ENCODE measurements around the gene CEP162. TPM values are rescaled to one million over a fixed set of nuclear protein-coding genes. Genes with fewer than 3 reads are reported as not detected.
A peak's percentile ranks its signal among the peaks of the same experiment; 100 is the strongest.

CEP162 gene
- total and polyA plus RNA-seq, 2 donors from 2014 or later: 4.6 to 14.6 TPM

DNA sequence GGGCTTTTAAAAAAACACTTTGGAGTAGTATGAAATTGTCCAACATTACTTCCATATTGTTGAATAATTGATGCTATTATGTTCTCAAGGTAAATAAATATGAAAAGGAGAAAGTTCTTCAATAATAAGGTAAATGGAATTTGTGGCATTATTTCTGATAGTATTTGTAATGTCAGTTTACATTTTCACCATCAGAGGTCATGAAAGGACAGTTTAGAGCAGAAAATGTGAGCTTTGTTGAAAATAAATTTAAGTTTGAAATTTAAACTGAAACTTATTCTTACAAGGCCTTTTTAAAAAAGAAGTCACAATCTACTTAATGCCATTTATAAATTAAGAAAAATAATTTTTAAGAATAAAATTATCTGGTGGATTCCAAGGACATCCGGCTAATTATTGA lies 15.8 kb upstream of the CEP162 start:
- no peaks in the 10 kb centered on the region for H3K4me1 ChIP-seq (ENCODE audit: control insufficient read depth in 2 of 3, insufficient read depth in 2 of 3, low read depth in 1 of 3, low read length in 3 of 3)
- no peak overlapping the region for H3K9ac ChIP-seq (ENCODE audit: low read length in 3 of 3)
- no peaks in the 10 kb centered on the region for H3K9me3 ChIP-seq (ENCODE audit: control insufficient read depth in 2 of 3, insufficient read depth in 1 of 3, low read length in 3 of 3)
- H3K27me3 ChIP-seq (ENCODE audit: control insufficient read depth, insufficient read depth, low read length): no peaks in the 10 kb centered on the region
- H3K27ac ChIP-seq (ENCODE audit: low read depth in 2 of 2, low read length in 2 of 2): no peak overlapping the region
- no peak for FAIRE-seq
- intact Hi-C loops (cut with DNase I): no loop called here
- DNase-seq: peak in 1 of 5 donors; percentile 7
- no peak for TF ChIP-seq CTCF (IDR thresholded peaks at IDR 0.05; ENCODE audit: borderline replicate concordance, extremely low read depth, insufficient read depth)
- H3K36me3 ChIP-seq (ENCODE audit: control insufficient read depth in 2 of 3, insufficient read depth in 3 of 3, low read length in 3 of 3): no peaks in the 10 kb centered on the region
- no peak overlapping the region for H3K4me3 ChIP-seq (ENCODE audit: low read length in 3 of 3)

- H3K9me3 ChIP-seq (ENCODE audit: control insufficient read depth in 2 of 3, insufficient read depth in 1 of 3, low read length in 3 of 3): no peaks in the 10 kb centered on the region
- no peak for DNase-seq
- no peak overlapping the region for H3K27ac ChIP-seq (ENCODE audit: low read depth in 2 of 2, low read length in 2 of 2)
- no peaks in the 10 kb centered on the region for H3K36me3 ChIP-seq (ENCODE audit: control insufficient read depth in 2 of 3, insufficient read depth in 3 of 3, low read length in 3 of 3)
- no peak overlapping the region for H3K9ac ChIP-seq (ENCODE audit: low read length in 3 of 3)
- intact Hi-C loops (cut with DNase I): no loop called here
- FAIRE-seq: no peak
- H3K27me3 ChIP-seq (ENCODE audit: control insufficient read depth, insufficient read depth, low read length): no peaks in the 10 kb centered on the region
- H3K4me3 ChIP-seq (ENCODE audit: low read length in 3 of 3): no peak overlapping the region
- no peaks in the 10 kb centered on the region for H3K4me1 ChIP-seq (ENCODE audit: control insufficient read depth in 2 of 3, insufficient read depth in 2 of 3, low read depth in 1 of 3, low read length in 3 of 3)
- TF ChIP-seq CTCF (IDR thresholded peaks at IDR 0.05; ENCODE audit: borderline replicate concordance, extremely low read depth, insufficient read depth): no peak
Observed at GRCh38 chr6:84242265-84242664, 14.8 kb upstream of the CEP162 start.

GRCh38 chr6:84228198-84228543 lies 728 bp upstream of the CEP162 start:
- intact Hi-C loops (cut with DNase I): loop anchor here (10.0 kb wide), 2 partner anchors 343 to 613 kb away; no protein-coding TSS in a partner anchor
- no peak for TF ChIP-seq CTCF (IDR thresholded peaks at IDR 0.05; ENCODE audit: borderline replicate concordance, extremely low read depth, insufficient read depth)
- peaks cover 0 to 2% (median 0%) of the 10 kb centered on the region in 3 donors for H3K4me1 ChIP-seq (ENCODE audit: control insufficient read depth in 2 of 3, insufficient read depth in 2 of 3, low read depth in 1 of 3, low read length in 3 of 3)
- no peak for DNase-seq
- H3K36me3 ChIP-seq (ENCODE audit: control insufficient read depth in 2 of 3, insufficient read depth in 3 of 3, low read length in 3 of 3): no peaks in the 10 kb centered on the region
- no peaks in the 10 kb centered on the region for H3K9me3 ChIP-seq (ENCODE audit: control insufficient read depth in 2 of 3, insufficient read depth in 1 of 3, low read length in 3 of 3)
- peak overlapping the region in 1 of 3 donors; percentile 95 for H3K9ac ChIP-seq (ENCODE audit: low read length in 3 of 3)
- no peak overlapping the region for H3K27ac ChIP-seq (ENCODE audit: low read depth in 2 of 2, low read length in 2 of 2)
- no peaks in the 10 kb centered on the region for H3K27me3 ChIP-seq (ENCODE audit: control insufficient read depth, insufficient read depth, low read length)
- no peak for FAIRE-seq
- H3K4me3 ChIP-seq (ENCODE audit: low read length in 3 of 3): peak overlapping the region; percentile 90 to 100 (median 94)

DNA sequence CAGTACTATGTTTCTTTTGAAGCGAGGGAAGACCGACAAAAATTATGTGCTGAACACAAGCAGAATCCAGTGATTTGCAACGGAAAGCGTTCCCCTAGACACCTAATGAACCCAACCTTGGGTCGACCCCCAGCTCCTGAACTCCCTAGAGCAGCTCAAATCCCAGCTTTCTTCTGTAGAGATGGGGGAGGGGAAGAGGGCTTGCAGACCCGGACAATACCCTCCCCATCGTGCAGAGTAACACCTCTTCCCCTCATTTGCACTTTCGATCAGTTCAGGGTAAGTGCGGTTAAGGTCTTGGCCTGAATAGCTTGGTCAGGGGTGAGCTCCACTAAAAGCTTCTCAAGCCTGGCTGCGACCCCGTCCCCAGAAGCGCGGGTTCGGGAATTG lies 404 bp downstream of the CEP162 start:
- peak overlapping the region; percentile 90 to 100 (median 94) for H3K4me3 ChIP-seq (ENCODE audit: low read length in 3 of 3)
- H3K36me3 ChIP-seq (ENCODE audit: control insufficient read depth in 2 of 3, insufficient read depth in 3 of 3, low read length in 3 of 3): no peaks in the 10 kb centered on the region
- no peaks in the 10 kb centered on the region for H3K9me3 ChIP-seq (ENCODE audit: control insufficient read depth in 2 of 3, insufficient read depth in 1 of 3, low read length in 3 of 3)
- H3K27ac ChIP-seq (ENCODE audit: low read depth in 2 of 2, low read length in 2 of 2): peak overlapping the region; percentile 85 to 95
- peaks cover 0 to 2% (median 0%) of the 10 kb centered on the region in 3 donors for H3K4me1 ChIP-seq (ENCODE audit: control insufficient read depth in 2 of 3, insufficient read depth in 2 of 3, low read depth in 1 of 3, low read length in 3 of 3)
- TF ChIP-seq CTCF (IDR thresholded peaks at IDR 0.05; ENCODE audit: borderline replicate concordance, extremely low read depth, insufficient read depth): no peak
- H3K27me3 ChIP-seq (ENCODE audit: control insufficient read depth, insufficient read depth, low read length): no peaks in the 10 kb centered on the region
- intact Hi-C loops (cut with DNase I): loop anchor here (10.0 kb wide), 2 partner anchors 342 to 612 kb away; no protein-coding TSS in a partner anchor
- H3K9ac ChIP-seq (ENCODE audit: low read length in 3 of 3): peak overlapping the region; percentile 63 to 95 (median 81)
- DNase-seq (no peak), FAIRE-seq (no peak)
